Retinal pigment epithelial cell (primary cell): ENCODE measurements around the gene LECT2.

ENCODE experiments used
- DNase-seq: peaks from one replicate; pipeline ENCODE4 v3.0.0-alpha.2; 2010; ENCODE audit warnings: low read depth
- H3K4me3 ChIP-seq: 2 replicates; pipeline ENCODE4 v1.5.1; 2011; ENCODE audit warnings: mild to moderate bottlenecking, low read length, control low read depth, moderate library complexity
- TF ChIP-seq, protein P1 (sequence below): conservative IDR thresholded peaks from 2 replicates; pipeline ENCODE4 v1.5.1; 2011; ENCODE audit warnings: low read depth, low read length, control low read depth, inconsistent platforms

LECT2 gene

DNA sequence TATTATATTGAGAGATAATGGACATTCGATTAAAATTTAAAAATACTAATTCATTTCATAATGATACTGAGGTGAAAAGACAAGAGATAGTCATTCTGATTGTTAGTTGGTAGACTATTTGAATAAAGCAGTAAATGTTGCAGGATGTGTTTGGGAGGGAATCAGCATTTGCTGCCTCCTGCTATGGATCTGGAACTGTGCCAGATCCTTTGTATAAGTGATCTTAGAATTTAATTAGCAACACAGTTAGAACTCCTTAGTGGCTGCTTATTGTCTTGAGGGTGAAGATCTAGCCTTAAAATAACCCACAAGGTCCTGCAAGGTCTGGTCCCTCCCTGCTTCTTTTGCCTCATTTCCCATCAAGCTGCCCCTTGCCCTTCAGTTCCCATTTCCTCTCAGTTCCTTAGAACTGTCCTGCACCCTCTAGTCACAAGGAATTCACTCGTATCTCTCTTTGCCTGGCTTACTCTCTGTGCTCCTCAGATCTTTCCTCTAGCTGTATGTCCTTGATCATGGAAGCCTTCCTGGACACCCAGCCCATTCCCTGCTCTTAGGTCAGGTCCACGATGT lies 12.5 kb downstream of the LECT2 start:
- no peak for DNase-seq
- TF ChIP-seq, protein P1, sequence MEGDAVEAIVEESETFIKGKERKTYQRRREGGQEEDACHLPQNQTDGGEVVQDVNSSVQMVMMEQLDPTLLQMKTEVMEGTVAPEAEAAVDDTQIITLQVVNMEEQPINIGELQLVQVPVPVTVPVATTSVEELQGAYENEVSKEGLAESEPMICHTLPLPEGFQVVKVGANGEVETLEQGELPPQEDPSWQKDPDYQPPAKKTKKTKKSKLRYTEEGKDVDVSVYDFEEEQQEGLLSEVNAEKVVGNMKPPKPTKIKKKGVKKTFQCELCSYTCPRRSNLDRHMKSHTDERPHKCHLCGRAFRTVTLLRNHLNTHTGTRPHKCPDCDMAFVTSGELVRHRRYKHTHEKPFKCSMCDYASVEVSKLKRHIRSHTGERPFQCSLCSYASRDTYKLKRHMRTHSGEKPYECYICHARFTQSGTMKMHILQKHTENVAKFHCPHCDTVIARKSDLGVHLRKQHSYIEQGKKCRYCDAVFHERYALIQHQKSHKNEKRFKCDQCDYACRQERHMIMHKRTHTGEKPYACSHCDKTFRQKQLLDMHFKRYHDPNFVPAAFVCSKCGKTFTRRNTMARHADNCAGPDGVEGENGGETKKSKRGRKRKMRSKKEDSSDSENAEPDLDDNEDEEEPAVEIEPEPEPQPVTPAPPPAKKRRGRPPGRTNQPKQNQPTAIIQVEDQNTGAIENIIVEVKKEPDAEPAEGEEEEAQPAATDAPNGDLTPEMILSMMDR: no peak
- no peak overlapping the region for H3K4me3 ChIP-seq

DNA sequence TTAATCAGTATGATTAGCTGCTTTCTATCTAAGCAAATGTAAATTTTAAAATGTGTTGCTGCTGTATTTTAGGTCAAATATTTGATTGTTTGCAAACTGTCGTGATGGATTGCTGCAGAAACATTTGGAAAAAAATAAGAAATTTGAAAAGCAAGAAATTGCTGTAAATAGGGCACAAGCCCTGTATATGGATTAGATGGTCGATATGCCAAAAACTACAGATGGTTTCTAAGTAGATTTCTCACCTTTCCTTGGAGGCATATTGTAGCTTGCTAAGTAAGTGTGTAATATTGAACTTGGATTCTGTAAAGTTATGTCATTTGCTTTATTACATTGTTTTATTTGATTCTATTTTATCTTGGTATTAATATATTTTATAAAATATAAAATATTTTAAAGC lies 13.1 kb downstream of the LECT2 start:
- DNase-seq: no peak
- TF ChIP-seq, protein P1: no peak
- no peak overlapping the region for H3K4me3 ChIP-seq

DNA sequence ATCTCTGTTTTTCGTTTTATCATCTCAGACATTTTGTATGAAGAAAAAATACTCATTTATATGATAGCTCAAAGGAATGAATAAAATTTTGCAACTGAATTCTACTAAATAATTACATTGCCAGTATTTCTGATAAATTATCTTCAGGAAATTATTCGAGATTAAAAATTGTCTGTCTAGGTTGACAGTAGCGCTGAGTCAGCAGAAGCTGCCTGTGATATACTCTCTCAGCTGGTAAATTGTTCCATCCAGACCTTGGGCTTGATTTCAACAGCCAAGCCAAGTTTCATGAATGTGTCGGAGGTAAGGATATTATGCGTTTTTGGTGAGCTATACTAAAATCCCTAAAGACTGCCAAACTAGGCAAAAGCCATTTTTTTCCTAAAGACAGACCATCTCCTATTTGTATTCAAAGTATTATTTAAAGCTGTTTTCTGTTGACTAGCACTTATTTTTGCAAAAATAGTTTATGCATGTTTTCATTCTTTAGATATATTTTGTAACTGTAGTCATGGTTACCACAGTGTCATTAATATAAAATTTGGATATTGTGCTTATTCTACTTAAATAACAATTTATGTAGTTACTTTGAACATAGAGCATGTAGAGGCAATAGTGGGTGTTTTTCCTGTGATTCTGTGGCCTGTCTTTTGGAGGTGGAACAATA lies 17.4 kb downstream of the LECT2 start:
- DNase-seq: no peak
- TF ChIP-seq, protein P1: no peak

DNA sequence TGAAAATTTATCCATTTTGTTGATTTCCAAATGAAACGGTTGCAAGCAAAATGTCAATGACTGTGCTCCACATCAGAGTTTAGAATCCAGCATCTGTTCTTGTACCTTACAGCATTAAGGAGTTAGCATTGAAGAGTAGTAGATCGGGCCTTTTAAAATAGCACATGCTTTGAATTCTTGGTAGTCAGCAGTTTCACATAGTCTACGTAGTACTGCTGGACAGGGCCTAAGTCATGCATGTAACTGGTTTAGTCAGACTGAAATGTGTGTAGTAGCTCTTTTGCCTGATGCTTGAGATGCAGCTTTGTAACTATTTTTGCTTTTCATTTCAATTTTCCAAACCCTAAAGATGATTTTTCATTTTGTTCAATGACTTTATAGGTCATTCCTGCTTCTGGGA lies 19.8 kb downstream of the LECT2 start:
- no peak overlapping the region for H3K4me3 ChIP-seq
- peak; percentile 40 for DNase-seq
- TF ChIP-seq, protein P1: no peak

More for the DNA sequence above, 17.4 kb downstream of the LECT2 start:
- no peak overlapping the region for H3K4me3 ChIP-seq

DNA sequence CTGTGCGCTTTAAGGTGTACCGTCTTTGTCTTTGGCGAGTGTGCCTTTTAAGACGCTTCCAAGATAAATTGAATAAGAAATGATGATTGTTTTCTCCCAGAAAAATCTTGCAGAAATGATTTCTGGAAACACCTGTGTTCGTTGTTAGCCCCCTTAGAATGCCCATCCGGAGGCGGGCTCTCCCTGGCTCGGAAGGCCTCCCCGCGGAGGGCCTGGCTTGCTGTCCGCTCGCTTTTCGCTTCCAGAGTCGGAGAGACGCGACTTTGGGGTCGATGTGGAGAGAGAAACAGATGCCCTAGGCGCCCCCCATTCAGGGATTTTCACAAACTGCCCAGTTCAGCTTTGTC lies 23.9 kb downstream of the LECT2 start:
- no peak for DNase-seq
- TF ChIP-seq, protein P1: no peak
- H3K4me3 ChIP-seq: peak overlapping the region; percentile 5

DNA sequence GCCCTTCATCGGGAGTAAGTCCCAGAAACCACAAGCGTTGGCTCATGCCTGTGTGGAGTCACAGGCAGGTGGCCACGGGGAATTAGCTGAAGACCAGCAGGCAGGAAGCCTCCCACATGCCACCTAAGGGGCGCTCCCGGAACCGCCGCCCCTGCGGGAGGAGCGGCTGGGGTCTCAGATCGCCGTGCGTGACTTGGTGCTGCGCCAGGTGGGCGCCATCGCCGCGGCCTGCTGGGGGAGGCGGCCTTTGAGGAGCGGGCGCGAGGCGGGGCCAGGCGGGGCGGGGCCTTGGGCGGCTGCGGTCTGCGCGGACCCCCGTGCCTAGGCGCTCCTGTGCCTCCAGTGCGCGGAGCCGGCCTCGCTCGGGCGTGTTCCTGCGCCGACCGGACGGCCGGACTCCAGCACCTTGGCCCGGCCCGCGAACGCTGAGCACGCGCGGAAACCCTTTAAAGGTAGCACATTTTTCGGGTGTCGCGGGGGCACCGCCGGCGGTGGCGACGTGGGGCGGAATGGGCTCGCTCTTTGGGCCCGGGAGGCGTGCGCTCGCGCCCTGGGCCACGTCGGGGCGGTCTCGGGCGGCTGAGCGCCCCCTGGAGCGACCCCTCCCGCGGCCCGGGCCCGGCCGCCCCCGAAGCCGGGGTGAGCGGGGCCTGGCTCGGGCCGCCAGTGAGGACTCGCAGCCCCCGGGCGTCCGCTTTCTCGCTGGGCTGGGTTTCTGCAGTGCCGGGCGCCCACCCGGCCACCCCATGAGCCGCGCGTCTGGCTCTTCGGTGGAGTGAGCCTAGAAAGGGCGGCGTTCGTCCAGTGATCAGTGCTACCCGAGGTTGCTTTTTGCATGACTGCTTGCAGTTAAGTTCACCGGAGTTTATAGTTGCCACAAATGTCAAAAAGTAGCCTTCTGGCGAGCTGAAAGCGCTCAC lies 24.5 kb downstream of the LECT2 start:
- TF ChIP-seq, protein P1: no peak
- peak overlapping the region; percentile 25 for H3K4me3 ChIP-seq
- DNase-seq: no peak
